ENCODE results near the gene NAAA.

The NAAA gene

DNA sequence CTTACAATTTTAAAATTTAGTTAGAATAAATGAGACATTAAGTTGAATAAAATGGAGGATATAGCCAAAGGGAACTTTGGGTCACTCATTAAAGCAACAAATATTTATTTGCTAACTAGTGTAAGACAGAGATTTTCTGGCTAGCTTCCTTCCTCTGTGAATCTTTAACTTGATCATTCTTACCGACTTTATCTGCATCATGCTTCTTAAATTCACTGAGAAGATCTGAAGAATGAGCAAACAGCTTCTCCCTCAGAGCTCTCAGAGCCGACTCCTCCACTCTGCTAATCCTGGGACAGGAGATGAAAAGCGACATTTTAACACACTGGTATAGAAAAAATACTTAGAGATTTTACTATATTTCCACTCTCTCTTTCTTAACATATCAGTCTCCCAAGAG is 73.7 kb downstream of the NAAA start:
- no peak for DNase-seq (ENCODE audit: low read depth)
- TF ChIP-seq, protein P1, sequence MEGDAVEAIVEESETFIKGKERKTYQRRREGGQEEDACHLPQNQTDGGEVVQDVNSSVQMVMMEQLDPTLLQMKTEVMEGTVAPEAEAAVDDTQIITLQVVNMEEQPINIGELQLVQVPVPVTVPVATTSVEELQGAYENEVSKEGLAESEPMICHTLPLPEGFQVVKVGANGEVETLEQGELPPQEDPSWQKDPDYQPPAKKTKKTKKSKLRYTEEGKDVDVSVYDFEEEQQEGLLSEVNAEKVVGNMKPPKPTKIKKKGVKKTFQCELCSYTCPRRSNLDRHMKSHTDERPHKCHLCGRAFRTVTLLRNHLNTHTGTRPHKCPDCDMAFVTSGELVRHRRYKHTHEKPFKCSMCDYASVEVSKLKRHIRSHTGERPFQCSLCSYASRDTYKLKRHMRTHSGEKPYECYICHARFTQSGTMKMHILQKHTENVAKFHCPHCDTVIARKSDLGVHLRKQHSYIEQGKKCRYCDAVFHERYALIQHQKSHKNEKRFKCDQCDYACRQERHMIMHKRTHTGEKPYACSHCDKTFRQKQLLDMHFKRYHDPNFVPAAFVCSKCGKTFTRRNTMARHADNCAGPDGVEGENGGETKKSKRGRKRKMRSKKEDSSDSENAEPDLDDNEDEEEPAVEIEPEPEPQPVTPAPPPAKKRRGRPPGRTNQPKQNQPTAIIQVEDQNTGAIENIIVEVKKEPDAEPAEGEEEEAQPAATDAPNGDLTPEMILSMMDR (IDR thresholded peaks at IDR 0.05; ENCODE audit: control insufficient read depth, extremely low read depth, insufficient read depth): no peak
- H3K4me3 ChIP-seq (ENCODE audit: low read depth, low read length): no peak overlapping the region
